ENCODE data around the gene TRIM29. TPM values are rescaled to one million over a fixed set of nuclear protein-coding genes. Genes with fewer than 3 reads are reported as not detected.

TRIM29 gene
- total RNA-seq, 2 experiments from 2014 or later = not detected

DNA sequence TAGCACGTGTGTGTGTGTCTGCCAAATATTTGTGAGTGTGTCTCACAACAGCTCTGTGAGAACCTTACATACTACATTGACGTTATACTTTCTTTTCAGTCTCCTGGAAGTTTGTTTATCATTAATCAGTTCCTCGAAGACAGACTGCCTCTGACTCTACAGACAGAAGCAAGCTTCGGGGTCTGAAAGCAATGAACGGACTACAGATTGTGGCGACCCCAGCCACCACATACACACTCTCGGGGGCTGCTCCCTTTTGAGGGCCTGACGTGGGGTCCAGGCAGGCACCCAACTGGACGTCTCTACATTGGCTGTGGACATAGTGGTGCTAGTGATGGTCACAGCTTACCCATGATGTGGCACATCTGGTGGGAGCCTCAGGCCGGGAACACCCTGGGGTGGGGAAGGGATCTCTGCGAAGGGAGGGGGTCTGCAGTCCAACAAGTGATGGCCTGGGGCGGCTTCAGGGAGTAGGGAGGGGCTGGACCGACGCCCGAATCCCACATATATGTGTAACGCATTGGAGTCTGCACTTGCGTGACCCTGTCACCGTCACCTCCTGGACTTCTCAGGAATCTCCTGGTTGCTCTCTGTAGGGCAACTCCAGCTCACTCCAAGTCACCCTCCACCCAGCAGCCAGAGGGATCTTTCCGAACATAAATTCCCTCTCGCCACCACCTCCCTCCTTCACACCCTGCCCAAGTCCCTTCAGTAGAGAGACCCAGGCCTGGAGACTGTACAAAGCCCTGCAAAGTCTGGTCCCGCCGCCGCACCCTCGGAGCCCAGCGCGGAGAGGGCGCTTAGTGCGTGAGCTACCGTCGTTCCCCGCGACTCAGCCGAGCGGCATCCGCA, 30.4 kb upstream of the TRIM29 start:
- Mint-ChIP-seq H3K4me1 (ENCODE audit: low read depth) (peaks cover 10% of the 10 kb centered on the region), H3K4me3 (peak overlapping the region; percentile 58), H3K9me3 (peaks cover 4% of the 10 kb centered on the region), H3K27me3 (peaks cover 87% of the 10 kb centered on the region), H3K36me3 (ENCODE audit: low read depth) (no peaks in the 10 kb centered on the region), H3K27ac (no peak overlapping the region)
- TF ChIP-seq CTCF (IDR thresholded peaks at IDR 0.05) = no peak
- peaks cover 22% of the 10 kb centered on the region for H3K4me1 ChIP-seq (ENCODE audit: insufficient read depth, low read length)
- no peaks in the 10 kb centered on the region for H3K36me3 ChIP-seq (ENCODE audit: insufficient read depth, low read length)
- ChIA-PET CTCF (interaction anchor here (1.3 kb wide), 1 partner anchor 11 kb away, joined by 3 read pairs; no protein-coding TSS in a partner anchor), POLR2A (no interaction called here)
- no peak overlapping the region for H3K27ac ChIP-seq (ENCODE audit: low read depth in 1 of 2, low read length in 2 of 2)
- H3K4me3 ChIP-seq (ENCODE audit: low read length) = peak overlapping the region; percentile 45
- H3K27me3 ChIP-seq (ENCODE audit: control insufficient read depth in 1 of 2, insufficient read depth in 2 of 2, low read length in 2 of 2) = peaks cover 37 to 69% of the 10 kb centered on the region in 2 experiments
- ATAC-seq (ENCODE audit: poor library complexity) (no peak), DNase-seq (peak in 1 of 14 experiments; percentile 14)
- intact Hi-C loops (cut with DNase I, micrococcal nuclease) = no loop called here
- peaks cover 6 to 18% of the 10 kb centered on the region in 2 experiments for H3K9me3 ChIP-seq (ENCODE audit: control insufficient read depth in 1 of 2, insufficient read depth in 1 of 2, low read length in 2 of 2)

DNA sequence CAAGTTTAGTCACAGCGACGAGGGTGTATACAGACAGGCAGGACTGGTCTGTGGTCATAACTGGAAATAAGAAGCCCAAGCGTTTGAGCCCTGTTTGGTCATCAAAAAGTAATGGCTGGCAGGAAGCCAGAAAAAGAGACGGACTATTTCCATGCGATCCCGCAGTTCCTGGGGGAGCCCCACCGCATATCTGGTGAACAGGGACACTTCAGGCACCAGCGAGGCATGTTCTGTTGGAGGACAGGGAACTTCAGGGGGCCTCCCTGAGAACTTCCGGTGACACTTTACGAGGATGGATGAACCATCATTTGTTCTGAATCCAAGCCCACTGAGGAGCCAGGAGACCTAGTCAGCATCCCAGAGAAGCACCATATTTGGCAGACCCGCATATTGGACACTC, 29.7 kb upstream of the TRIM29 start:
- H3K9me3 ChIP-seq (ENCODE audit: control insufficient read depth in 1 of 2, insufficient read depth in 1 of 2, low read length in 2 of 2) = peaks cover 6 to 18% of the 10 kb centered on the region in 2 experiments
- Mint-ChIP-seq H3K36me3 (ENCODE audit: low read depth) (no peaks in the 10 kb centered on the region), H3K4me1 (ENCODE audit: low read depth) (peaks cover 10% of the 10 kb centered on the region), H3K27ac (no peak overlapping the region), H3K4me3 (no peak overlapping the region), H3K9me3 (peaks cover 4% of the 10 kb centered on the region), H3K27me3 (peaks cover 85% of the 10 kb centered on the region)
- POLR2A ChIA-PET = no interaction called here
- H3K4me3 ChIP-seq (ENCODE audit: low read length) = no peak overlapping the region
- no peak overlapping the region for H3K27ac ChIP-seq (ENCODE audit: low read depth in 1 of 2, low read length in 2 of 2)
- TF ChIP-seq CTCF (IDR thresholded peaks at IDR 0.05) = no peak
- H3K27me3 ChIP-seq (ENCODE audit: control insufficient read depth in 1 of 2, insufficient read depth in 2 of 2, low read length in 2 of 2) = peaks cover 36 to 64% of the 10 kb centered on the region in 2 experiments
- intact Hi-C loops (cut with DNase I, micrococcal nuclease) = no loop called here
- peaks cover 22% of the 10 kb centered on the region for H3K4me1 ChIP-seq (ENCODE audit: insufficient read depth, low read length)
- DNase-seq (no peak), ATAC-seq (ENCODE audit: poor library complexity) (no peak)
- CTCF ChIA-PET = interaction anchor here (1.3 kb wide), 1 partner anchor 11 kb away, joined by 3 read pairs; no protein-coding TSS in a partner anchor
- no peaks in the 10 kb centered on the region for H3K36me3 ChIP-seq (ENCODE audit: insufficient read depth, low read length)

GRCh38 chr11:120160436-120160835, 22.5 kb upstream of the TRIM29 start:
- peaks cover 0 to 6% of the 10 kb centered on the region in 2 experiments for H3K9me3 ChIP-seq (ENCODE audit: control insufficient read depth in 1 of 2, insufficient read depth in 1 of 2, low read length in 2 of 2)
- H3K4me1 ChIP-seq (ENCODE audit: insufficient read depth, low read length) = no peaks in the 10 kb centered on the region
- ATAC-seq (ENCODE audit: poor library complexity) (no peak), DNase-seq (no peak)
- Mint-ChIP-seq H3K9me3 (no peaks in the 10 kb centered on the region), H3K27me3 (peaks cover 27% of the 10 kb centered on the region), H3K27ac (no peak overlapping the region), H3K36me3 (ENCODE audit: low read depth) (no peaks in the 10 kb centered on the region), H3K4me1 (ENCODE audit: low read depth) (no peaks in the 10 kb centered on the region), H3K4me3 (no peak overlapping the region)
- H3K36me3 ChIP-seq (ENCODE audit: insufficient read depth, low read length) = no peaks in the 10 kb centered on the region
- H3K27ac ChIP-seq (ENCODE audit: low read depth in 1 of 2, low read length in 2 of 2) = no peak overlapping the region
- no peak for TF ChIP-seq CTCF (IDR thresholded peaks at IDR 0.05)
- ChIA-PET POLR2A (no interaction called here), CTCF (no interaction called here)
- intact Hi-C loops (cut with DNase I, micrococcal nuclease) = no loop called here
- H3K4me3 ChIP-seq (ENCODE audit: low read length) = no peak overlapping the region
- H3K27me3 ChIP-seq (ENCODE audit: control insufficient read depth in 1 of 2, insufficient read depth in 2 of 2, low read length in 2 of 2) = peaks cover 7 to 9% of the 10 kb centered on the region in 2 experiments

Data from CD4-positive, alpha-beta T cell (primary cell).